ENCODE results near the gene GNGT2. TPM values are rescaled to one million over a fixed set of nuclear protein-coding genes. Genes with fewer than 3 reads are reported as not detected.
A peak's percentile ranks its signal among the peaks of the same experiment; 100 is the strongest.

Gene GNGT2
- total RNA-seq, 1 donor from 2014 or later, result 1.8 TPM

DNA sequence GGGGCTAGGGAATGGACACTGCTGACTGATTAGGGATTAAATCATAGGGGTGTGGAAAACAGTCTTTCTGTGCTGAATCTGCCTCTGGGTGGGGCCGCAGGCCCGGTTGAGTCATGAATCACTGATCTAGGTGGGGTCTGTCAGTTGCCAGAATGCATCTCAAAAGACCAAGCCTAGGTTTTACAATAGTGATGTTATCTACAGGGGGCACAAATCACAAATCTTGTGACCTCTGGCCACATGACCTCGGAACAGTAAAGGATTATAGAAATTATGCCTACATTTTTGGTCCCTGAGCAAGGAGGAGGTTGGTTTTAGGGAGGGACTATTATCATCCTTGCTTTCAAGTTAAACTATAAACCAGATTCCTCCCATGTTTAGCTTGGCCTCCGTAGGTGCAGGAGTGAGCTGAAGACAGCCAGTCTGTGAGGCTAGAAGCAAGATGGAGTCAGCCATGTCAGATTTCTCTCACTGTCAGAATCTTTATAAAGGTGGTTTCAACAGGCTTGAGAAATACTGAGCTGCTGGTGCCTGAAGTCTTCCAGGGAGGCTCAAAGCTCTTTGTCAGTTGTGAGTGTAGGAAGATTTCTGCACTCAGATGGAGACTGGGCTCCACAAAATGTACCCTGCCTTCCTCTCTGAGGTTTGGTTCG lies 12.9 kb downstream of the GNGT2 start:
- no peak for DNase-seq (ENCODE audit: low read depth)
- TF ChIP-seq, protein P1, sequence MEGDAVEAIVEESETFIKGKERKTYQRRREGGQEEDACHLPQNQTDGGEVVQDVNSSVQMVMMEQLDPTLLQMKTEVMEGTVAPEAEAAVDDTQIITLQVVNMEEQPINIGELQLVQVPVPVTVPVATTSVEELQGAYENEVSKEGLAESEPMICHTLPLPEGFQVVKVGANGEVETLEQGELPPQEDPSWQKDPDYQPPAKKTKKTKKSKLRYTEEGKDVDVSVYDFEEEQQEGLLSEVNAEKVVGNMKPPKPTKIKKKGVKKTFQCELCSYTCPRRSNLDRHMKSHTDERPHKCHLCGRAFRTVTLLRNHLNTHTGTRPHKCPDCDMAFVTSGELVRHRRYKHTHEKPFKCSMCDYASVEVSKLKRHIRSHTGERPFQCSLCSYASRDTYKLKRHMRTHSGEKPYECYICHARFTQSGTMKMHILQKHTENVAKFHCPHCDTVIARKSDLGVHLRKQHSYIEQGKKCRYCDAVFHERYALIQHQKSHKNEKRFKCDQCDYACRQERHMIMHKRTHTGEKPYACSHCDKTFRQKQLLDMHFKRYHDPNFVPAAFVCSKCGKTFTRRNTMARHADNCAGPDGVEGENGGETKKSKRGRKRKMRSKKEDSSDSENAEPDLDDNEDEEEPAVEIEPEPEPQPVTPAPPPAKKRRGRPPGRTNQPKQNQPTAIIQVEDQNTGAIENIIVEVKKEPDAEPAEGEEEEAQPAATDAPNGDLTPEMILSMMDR (conservative IDR thresholded peaks at IDR 0.05; ENCODE audit: low read depth, low read length), result no peak
- H3K4me3 ChIP-seq (ENCODE audit: low read depth, low read length), result no peak overlapping the region

DNA sequence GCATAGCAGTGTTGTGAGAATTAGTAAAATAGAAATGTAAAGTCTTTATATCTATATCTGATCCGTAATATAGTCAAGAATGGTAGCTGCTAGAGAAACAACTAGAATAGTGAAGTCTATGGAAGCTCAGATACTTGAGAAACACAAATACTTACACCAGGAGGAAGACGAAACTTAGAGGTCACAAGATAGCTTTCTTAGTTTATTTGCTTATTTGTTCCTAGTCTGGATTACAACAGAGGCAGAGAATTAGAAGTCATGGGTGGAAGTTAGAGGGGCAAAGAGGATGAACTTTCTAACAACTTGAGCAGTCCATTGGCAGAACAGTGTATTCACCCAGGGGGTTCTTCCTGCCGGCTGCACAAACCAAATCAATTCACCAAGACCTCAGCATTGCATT lies 13.9 kb downstream of the GNGT2 start:
- no peak overlapping the region for H3K4me3 ChIP-seq (ENCODE audit: low read depth, low read length)
- DNase-seq (ENCODE audit: low read depth), result no peak
- TF ChIP-seq, protein P1 (conservative IDR thresholded peaks at IDR 0.05; ENCODE audit: low read depth, low read length), result no peak

DNA sequence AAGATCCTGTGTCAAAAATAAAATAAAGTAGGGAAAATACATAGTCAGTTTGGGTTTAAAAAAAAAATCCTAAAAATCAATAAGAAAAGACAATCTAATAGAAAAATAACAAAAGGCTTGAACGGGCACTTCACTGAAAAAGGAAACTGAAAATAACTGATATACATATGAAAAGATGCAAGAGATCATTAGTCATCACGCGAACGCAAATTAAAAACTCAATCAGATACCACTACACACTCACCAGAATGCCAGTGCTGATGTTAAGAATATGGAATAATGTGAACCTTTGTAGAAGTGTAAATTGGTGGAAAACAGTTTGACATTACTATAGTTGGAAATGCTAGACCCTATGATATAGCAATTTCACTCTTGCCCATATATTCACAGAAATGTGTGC lies 14.6 kb downstream of the GNGT2 start:
- TF ChIP-seq, protein P1 (conservative IDR thresholded peaks at IDR 0.05; ENCODE audit: low read depth, low read length), result no peak
- no peak for DNase-seq (ENCODE audit: low read depth)
- no peak overlapping the region for H3K4me3 ChIP-seq (ENCODE audit: low read depth, low read length)

DNA sequence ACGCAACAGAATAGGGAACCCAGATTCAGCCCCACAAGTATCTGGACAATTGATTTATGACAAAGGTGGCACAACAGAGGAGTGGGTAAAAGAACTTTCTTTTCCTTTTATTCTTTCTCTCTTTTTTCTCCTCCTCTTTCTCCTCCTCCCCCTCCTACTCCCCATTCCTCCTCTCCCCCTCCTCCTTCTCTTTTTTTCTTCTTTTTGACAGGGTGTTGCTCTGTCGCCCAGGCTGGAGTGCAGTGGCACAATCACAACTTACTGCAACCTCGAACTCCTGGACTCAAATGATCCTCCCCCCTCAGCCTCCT lies 16.1 kb downstream of the GNGT2 start:
- DNase-seq (ENCODE audit: low read depth), result no peak
- TF ChIP-seq, protein P1 (conservative IDR thresholded peaks at IDR 0.05; ENCODE audit: low read depth, low read length), result no peak

DNA sequence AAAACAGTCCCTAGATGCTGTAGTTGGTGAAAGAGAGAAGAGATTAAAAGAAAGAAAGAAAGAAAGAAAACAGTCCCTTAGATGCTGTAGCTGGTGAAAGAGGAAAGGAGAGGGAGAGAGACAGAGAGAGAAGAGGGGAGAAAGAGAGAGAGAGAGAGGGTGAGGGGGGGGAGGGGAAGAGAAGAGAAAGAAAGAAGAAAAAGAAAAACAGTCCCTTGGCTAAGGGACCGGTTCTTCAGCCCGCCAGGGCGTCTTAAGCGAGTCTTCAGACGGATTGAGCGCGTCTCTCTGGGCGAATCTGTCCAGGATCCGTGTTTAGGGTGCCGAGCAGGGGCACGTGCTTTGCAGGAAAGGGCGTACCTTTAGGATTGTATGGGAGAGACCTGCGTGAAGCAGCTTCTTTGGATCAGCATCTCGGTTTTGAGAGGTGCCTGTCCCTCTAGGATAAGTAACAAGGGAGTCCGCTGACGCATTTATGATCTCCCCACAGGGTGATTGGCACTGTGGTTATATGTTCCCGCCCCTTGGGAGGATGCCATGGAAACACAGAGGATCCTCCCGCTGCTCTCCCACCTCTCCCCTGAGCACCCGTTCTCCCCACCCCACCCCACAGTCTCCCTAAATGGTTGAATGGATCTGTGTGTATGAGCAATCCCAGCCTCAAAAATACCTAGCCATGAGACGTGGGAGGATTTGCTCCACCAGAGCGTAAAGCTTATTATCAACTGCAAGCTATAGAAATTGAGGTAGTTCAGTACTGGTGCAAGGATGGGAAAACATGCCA lies 16.7 kb downstream of the GNGT2 start:
- DNase-seq (ENCODE audit: low read depth), result peak; percentile 97
- TF ChIP-seq, protein P1 (conservative IDR thresholded peaks at IDR 0.05; ENCODE audit: low read depth, low read length), result no peak
- peak overlapping the region; percentile 69 for H3K4me3 ChIP-seq (ENCODE audit: low read depth, low read length)

More for the DNA sequence above, 16.1 kb downstream of the GNGT2 start:
- H3K4me3 ChIP-seq (ENCODE audit: low read depth, low read length), result no peak overlapping the region

DNA sequence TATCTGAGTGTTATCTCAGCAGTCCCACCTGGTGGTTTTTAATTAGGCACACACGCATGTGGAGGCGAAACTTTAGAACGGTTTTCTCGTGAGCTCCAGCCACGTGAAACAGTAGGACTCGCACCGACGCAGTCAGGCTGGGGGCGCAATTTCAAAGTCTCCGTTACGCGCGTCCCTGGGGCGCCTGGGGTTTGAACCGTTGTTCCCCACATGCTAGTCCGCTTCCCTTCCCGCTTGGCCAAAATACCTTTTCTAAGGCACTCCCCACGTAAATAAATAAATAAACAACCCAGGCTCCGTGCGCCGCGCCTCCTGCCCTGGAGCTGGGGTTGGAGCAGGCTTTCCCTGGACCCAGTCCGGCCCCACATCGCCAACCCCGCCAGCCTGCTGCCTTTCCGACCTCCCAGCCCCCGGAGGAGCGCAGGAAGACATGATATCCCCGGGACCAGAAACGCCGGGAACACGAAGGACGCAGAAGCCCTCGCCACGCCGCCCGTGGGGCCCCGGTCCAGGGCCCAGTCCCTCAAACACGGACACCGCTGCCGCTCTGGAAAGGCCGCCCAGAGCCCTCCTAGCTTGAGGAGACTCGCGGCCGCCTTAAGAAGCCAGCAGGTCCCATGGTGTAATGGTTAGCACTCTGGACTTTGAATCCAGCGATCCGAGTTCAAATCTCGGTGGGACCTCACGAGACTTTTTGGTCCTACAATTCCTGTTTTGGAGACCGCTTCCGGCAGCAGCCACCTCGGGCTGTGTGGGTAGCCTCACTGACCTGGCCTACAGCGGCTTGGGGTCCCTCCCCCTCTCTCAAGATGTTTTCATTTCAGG lies 18.2 kb downstream of the GNGT2 start:
- H3K4me3 ChIP-seq (ENCODE audit: low read depth, low read length), result peak overlapping the region; percentile 69

More for the DNA sequence above, 18.2 kb downstream of the GNGT2 start:
- DNase-seq (ENCODE audit: low read depth), result peak; percentile 43
- TF ChIP-seq, protein P1 (conservative IDR thresholded peaks at IDR 0.05; ENCODE audit: low read depth, low read length), result peak; percentile 34

Measured in epithelial cell of proximal tubule (primary cell).